GM19467 (cell line): Measurements from ENCODE around the gene BCL2.
A peak's percentile ranks its signal among the peaks of the same experiment; 100 is the strongest.

ENCODE experiments used
- ATAC-seq: cut with Tn5 transposase; IDR thresholded peaks from one replicate; pipeline ENCODE4 v1.9.1; 2021; ENCODE audit warnings: mild to moderate bottlenecking, moderate library complexity; ENCODE audit not compliant: unreplicated experiment

BCL2 gene

DNA sequence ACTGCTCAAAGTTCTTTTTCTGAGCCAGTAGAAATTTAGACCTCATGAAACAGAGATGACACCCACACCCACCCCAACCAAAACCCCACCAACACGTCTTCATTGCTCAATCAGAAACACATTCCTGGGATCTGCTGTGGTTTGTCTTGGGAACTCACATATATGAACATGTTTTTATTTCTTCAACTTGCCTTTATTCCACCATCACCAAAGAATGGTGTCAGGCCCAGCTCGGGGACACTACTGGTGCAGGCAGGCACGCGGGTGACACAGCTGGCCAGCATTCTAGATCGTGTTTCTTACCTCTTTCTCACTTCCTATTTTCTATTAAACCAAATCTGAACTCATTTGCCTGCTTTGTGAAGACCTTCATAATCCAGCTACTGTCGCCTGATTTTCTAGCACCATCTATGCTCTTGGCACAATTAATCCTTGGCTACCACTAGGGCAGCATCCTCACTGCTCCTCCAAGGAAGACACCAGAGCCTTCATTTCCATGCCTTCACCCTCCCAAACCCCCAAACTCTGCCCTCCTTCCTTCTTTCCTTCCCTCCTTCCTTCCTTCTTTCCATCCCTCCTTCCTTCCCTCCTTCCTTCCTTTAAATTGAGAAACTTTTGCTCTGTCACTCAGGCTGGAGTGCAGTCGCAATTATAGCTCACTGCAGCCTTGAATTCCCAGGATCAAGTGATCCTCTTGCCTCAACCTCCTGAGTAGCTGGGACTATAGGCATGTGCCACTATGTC is 157.1 kb downstream of the BCL2 start:
- ATAC-seq: no peak

DNA sequence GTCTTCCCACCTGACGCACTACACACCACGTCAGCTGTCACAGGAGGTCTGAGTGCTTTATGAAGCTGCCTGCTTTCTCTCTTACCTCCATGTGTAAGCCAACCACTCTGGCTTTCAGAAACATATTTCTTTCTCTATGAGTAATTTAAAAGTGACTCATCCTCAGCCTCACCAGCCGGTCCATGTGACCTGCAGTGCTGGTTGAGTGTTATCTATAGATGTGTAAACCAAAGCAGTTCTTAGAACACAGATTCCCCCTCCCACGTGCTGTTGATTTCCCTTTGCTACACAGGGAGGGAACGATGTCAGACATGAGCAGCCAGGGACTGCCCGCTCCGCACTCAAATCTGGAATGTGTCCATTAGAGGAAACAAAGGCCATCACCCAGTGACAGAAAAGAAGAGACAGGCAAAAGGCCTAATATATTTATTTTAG is 157.8 kb downstream of the BCL2 start:
- peak; percentile 55 for ATAC-seq

GRCh38 chr18:63161032-63161760 is 158.4 kb downstream of the BCL2 start:
- peak; percentile 0 for ATAC-seq

- no peak for ATAC-seq
These were observed 159.2 kb downstream of the BCL2 start for GRCh38 chr18:63160172-63160995.

DNA sequence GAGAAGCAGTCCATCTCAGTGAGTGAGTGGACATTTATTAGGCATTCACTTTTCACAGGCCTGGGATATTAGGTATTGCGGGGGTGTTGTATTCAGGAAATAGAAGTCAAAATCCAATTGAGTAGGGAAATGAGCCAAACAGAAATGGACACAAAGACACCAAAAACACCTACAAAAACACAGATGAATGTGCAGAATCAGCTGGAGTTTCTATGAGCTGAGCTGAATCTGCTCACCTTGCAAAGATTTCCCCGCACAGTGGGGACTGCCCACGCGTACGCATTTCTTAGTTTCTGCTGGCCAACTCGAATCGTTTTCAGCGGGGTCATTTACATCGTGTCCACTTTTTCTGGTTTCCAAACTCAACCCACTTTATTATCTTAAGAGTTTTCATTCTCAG is 160.0 kb downstream of the BCL2 start:
- ATAC-seq: no peak

DNA sequence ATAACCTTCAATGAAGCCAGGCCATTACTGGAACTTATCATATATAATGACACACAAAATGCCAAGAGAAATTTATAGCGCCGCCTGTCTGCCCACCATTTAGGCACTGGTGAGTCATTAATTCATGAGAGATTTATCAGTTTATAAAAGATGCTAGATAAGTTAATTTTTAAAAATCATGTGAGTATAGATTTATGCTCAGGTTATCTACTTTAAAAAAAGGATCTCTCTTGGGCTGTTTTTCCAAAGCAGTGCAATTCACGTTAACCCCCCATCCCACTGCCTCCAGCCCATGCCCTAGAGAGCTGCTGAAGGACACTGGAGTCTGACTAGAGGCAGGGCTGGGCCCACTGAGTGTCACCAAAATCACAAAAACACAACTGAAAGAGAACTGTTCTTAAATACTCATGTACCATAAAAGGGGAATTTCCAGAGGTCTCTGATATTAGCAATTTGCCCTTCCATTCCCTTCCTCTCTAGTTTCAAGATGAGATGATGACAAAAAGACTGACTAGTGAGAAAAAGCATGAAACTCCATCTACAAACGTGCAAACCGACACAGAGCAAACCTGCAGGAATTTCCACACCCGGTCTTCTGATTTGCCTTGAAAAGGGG is 160.8 kb downstream of the BCL2 start:
- no peak for ATAC-seq

GRCh38 chr18:63158012-63158631 is 161.4 kb downstream of the BCL2 start:
- ATAC-seq: no peak

DNA sequence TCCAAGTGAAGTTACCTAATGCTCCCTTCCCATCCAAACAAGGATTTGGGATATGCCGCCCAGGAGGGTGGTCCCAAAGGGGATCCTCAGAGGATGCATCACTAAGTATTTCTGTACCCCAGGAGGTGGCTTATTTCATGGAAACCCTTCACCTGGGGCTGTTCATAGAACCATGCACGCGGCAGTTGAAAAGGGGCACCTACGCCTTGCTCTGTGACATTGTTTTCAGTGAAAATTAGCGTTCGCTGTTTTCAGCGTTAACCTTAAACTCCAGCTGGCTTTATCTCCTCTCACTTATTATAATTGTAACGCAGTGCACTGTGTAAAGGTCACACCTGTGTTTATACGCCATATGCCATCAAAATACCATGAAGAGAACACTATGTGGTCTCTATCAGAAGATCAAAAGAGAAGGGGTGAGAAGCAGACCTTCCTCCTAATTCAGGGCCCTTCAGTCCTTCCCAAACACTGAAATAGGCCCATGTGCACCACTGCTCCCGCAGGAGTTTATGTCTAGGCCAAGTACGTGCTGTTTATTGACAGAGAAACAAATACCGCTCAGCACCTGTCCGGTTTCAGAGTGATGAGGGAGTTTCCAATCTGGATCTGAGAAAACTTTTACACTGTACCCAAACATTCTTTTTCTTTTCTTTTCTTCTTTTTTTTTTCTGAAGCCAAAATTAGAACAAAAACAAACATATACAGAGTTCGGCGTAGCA is 162.1 kb downstream of the BCL2 start:
- no peak for ATAC-seq

DNA sequence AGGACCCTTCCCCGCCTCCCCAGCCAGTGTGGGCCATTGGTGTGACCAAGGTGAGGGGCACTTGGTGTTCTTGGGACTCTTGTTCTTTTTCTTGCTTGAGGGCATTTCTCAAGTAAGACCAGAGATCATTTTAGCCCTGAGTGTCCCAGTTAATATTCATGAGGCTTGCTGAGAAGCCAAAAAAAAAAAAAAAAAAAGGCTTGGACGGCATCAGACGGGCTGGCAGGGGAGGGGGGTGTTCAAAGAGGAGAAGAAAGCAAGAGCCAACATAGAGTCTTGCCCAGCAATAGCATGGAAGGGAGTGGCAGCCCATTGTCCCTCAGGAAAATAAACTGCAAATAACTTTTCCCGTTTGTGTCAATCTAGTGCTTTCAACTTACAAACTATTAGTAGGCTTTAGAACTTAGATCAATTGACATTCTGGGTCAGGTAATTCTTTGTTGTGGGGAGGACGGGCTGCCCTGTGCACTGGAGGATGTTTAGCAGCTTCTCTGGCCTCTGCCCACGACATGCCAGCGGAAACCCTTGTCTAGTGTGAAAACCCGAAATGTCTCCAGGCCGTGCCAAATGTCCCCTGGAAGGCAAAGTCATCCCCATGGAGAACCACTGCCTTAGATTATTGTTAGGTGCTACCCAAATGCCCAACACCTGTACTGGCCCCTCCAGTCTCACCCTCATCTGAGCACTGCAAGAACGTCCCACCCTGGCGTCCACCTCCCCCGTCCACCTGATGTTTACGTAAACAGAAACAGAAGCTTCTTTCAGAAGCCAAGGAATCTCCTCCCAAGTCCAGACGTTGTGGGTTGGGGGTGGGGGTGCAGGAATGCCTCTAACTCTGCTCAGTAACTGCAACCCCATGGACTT is 163.4 kb downstream of the BCL2 start:
- no peak for ATAC-seq

- peak; percentile 37 for ATAC-seq
These were observed 164.3 kb downstream of the BCL2 start for GRCh38 chr18:63155169-63155852.

- ATAC-seq: no peak
These were observed 165.0 kb downstream of the BCL2 start for GRCh38 chr18:63154350-63155152.

DNA sequence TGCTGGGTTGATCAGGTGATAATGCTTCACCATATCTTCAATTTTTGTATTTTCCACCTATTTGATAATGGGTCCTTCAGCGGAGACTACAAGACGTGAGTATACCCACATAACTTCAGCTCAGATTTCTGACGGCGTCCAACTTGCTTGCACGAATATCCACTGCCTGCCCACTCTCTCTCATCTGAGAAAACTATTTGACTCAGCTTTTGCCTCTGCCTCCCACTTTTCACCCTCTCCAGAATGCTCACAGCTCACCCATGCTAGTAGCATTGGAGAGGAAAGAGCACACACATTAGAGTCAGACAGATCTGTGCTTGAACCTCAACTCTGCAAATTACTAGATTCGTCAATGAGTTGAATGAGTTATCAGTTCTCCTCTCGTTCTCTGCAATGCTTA is 166.8 kb downstream of the BCL2 start:
- no peak for ATAC-seq

- no peak for ATAC-seq
These were observed 167.5 kb downstream of the BCL2 start for GRCh38 chr18:63152096-63152495.

DNA sequence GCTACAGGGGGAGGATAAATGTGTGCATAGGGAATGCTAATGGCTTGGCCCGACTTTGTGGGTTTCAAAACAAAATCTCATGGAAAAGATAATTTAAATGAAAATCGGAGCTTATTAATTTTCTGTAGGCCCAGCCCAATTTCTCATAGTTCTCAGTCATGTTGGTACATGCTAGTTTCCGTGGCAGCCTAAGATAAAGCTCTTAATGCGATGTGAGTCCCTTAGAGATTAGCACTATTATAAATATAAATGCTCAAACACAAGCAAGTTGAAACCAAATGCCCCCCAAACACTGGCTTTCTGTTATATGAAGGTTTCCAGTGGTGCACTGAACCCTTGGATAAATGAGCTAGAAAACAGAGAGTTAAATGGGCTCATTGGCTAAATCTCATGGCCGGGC is 168.0 kb downstream of the BCL2 start:
- no peak for ATAC-seq

GRCh38 chr18:63150942-63151421 is 168.6 kb downstream of the BCL2 start:
- ATAC-seq: no peak

DNA sequence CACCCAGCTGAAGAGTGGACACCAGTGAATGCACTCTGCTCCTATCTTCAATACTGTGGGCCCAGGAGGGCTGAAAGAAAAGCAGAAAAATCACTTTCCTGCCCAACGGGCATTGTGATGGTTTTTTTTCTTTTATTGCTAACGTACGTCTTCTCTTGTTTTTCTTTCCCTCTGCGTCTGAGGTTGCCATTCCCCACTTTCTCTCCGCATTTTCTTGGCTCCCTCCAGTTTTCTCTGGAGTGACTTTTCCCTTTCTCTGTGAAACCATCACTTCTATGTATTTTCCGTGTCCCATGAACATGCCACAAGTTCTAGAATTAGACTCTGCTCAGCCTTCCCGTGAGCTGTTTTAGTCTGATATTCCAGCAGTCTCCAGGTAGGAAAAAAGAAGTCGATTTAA is 169.2 kb downstream of the BCL2 start:
- no peak for ATAC-seq

- ATAC-seq: no peak
These were observed 170.3 kb downstream of the BCL2 start for GRCh38 chr18:63149302-63149587.
